WTC11 (cell line): ENCODE results near the gene AGR2. TPM values are rescaled to one million over a fixed set of nuclear protein-coding genes. Genes with fewer than 3 reads are reported as not detected.

Experiments
- ATAC-seq: fragments of 200-7000 bp; cut with Tn5 transposase; 2 replicates; pipeline ENCODE4 v1.10.0; 2021; ENCODE audit warnings: mild to moderate bottlenecking, moderate library complexity
- CTCF ChIA-PET: fragments of 300-600 bp; sonication (Branson Sonifier 250); formaldehyde crosslinking; loops from one replicate; lab custom pipeline; 2021; ENCODE audit warnings: antibody characterized with exemption; lab: Charles Lee
- POLR2A ChIA-PET: fragments of 350-600 bp; sonication (Branson Sonifier 250); formaldehyde crosslinking; loops from one replicate; lab custom pipeline; 2021; ENCODE audit warnings: antibody characterized with exemption; lab: Charles Lee
- DNase-seq: peaks from one replicate; pipeline ENCODE4 v3.0.0; 2021; ENCODE audit warnings: low spot score
- H3K27ac Mint-ChIP-seq: 2 replicates; pipeline ENCODE4 v1.8.0; 2021; ENCODE audit warnings: mixed read lengths
- H3K27me3 Mint-ChIP-seq: 2 replicates; pipeline ENCODE4 v1.8.0; 2021; ENCODE audit warnings: low read depth, mild to moderate bottlenecking, moderate library complexity, mixed read lengths
- H3K36me3 Mint-ChIP-seq: 2 replicates; pipeline ENCODE4 v1.8.0; 2021; ENCODE audit warnings: mixed read lengths
- H3K4me1 Mint-ChIP-seq: 2 replicates; pipeline ENCODE4 v1.8.0; 2022; ENCODE audit warnings: mixed read lengths
- H3K4me3 Mint-ChIP-seq: 2 replicates; pipeline ENCODE4 v1.8.0; 2021; ENCODE audit warnings: mild to moderate bottlenecking, moderate library complexity, mixed read lengths
- H3K9me3 Mint-ChIP-seq: 2 replicates; pipeline ENCODE4 v1.8.0; 2021; ENCODE audit warnings: mixed read lengths
- AR ChIP-seq: fragments of 250-450 bp; sonication (Bioruptor Pico); IDR thresholded peaks from 2 replicates; pipeline ENCODE4 v1.9.0; 2021; ENCODE audit warnings: mild to moderate bottlenecking
- ARID4B ChIP-seq: sonication (generic); formaldehyde crosslinking; IDR thresholded peaks from 2 replicates; pipeline ENCODE4 v1.8.0; 2023; ENCODE audit warnings: missing genetic modification reagents, mild to moderate bottlenecking, borderline replicate concordance
- ATF2 ChIP-seq: sonication (generic); formaldehyde crosslinking; IDR thresholded peaks from 2 replicates; pipeline ENCODE4 v1.8.1; 2022; ENCODE audit warnings: low read depth, missing genetic modification reagents, borderline replicate concordance
- ATF3 ChIP-seq: sonication (generic); formaldehyde crosslinking; conservative IDR thresholded peaks from 2 replicates; pipeline ENCODE4 v1.8.1; 2022; ENCODE audit warnings: mild to moderate bottlenecking, missing genetic modification reagents
- CTCF ChIP-seq: fragments of 200-600 bp; IDR thresholded peaks from 2 replicates; pipeline ENCODE4 v1.8.0; 2022; ENCODE audit warnings: antibody characterized with exemption
- E2F4 ChIP-seq: sonication (generic); formaldehyde crosslinking; IDR thresholded peaks from 2 replicates; pipeline ENCODE4 v1.8.1; 2022; ENCODE audit warnings: low read depth, mild to moderate bottlenecking, moderate library complexity, missing genetic modification reagents, borderline replicate concordance
- ELF4 ChIP-seq: sonication (generic); formaldehyde crosslinking; IDR thresholded peaks from 2 replicates; pipeline ENCODE4 v1.8.1; 2022; ENCODE audit warnings: low read depth, mild to moderate bottlenecking, moderate library complexity, missing genetic modification reagents
- ETV6 ChIP-seq: sonication (generic); formaldehyde crosslinking; IDR thresholded peaks from 2 replicates; pipeline ENCODE4 v1.8.1; 2022; ENCODE audit warnings: mild to moderate bottlenecking, missing genetic modification reagents
- HMGA2 ChIP-seq: fragments of 250-450 bp; sonication (Bioruptor Pico); IDR thresholded peaks from 2 replicates; pipeline ENCODE4 v1.4.0; 2021; ENCODE audit warnings: mild to moderate bottlenecking, moderate library complexity
- IRF2 ChIP-seq: sonication (generic); formaldehyde crosslinking; IDR thresholded peaks from 2 replicates; pipeline ENCODE4 v1.8.0; 2022; ENCODE audit warnings: low read depth, missing genetic modification reagents, borderline replicate concordance
- MLX ChIP-seq: sonication (generic); formaldehyde crosslinking; IDR thresholded peaks from 2 replicates; pipeline ENCODE4 v1.8.1; 2023; ENCODE audit warnings: mild to moderate bottlenecking, missing genetic modification reagents, moderate library complexity
- NFE2L1 ChIP-seq: sonication (generic); formaldehyde crosslinking; IDR thresholded peaks from 2 replicates; pipeline ENCODE4 v1.8.1; 2023; ENCODE audit warnings: missing genetic modification reagents
- NR2C2 ChIP-seq: sonication (generic); formaldehyde crosslinking; IDR thresholded peaks from 2 replicates; pipeline ENCODE4 v1.8.0; 2022; ENCODE audit warnings: mild to moderate bottlenecking, missing genetic modification reagents
- NR3C1 ChIP-seq: sonication (generic); formaldehyde crosslinking; conservative IDR thresholded peaks from 2 replicates; pipeline ENCODE4 v1.8.1; 2023; ENCODE audit warnings: low read depth, mild to moderate bottlenecking, missing genetic modification reagents
- SOX15 ChIP-seq: fragments of 250-450 bp; sonication (Bioruptor Pico); IDR thresholded peaks from 2 replicates; pipeline ENCODE4 v1.9.0; 2021; ENCODE audit warnings: mild to moderate bottlenecking
- USF1 ChIP-seq: sonication (generic); formaldehyde crosslinking; IDR thresholded peaks from 2 replicates; pipeline ENCODE4 v1.8.0; 2022; ENCODE audit warnings: mild to moderate bottlenecking, missing genetic modification reagents
- USF2 ChIP-seq: sonication (generic); formaldehyde crosslinking; IDR thresholded peaks from 2 replicates; pipeline ENCODE4 v1.8.1; 2023; ENCODE audit warnings: mild to moderate bottlenecking, missing genetic modification reagents, moderate library complexity
- ZNF396 ChIP-seq: fragments of 250-450 bp; sonication (Bioruptor Pico); IDR thresholded peaks from 2 replicates; pipeline ENCODE4 v1.8.0; 2021; ENCODE audit warnings: mild to moderate bottlenecking, moderate library complexity, borderline replicate concordance
- ZNF416 ChIP-seq: fragments of 250-450 bp; sonication (Bioruptor Pico); IDR thresholded peaks from 2 replicates; pipeline ENCODE4 v1.9.0; 2021; ENCODE audit warnings: mild to moderate bottlenecking, inconsistent platforms
- ZSCAN18 ChIP-seq: fragments of 250-450 bp; sonication (Bioruptor Pico); IDR thresholded peaks from 2 replicates; pipeline ENCODE4 v2.1.2; 2022; ENCODE audit warnings: mild to moderate bottlenecking, moderate library complexity
- total RNA-seq: library from RNA; stranded (reverse); gene quantifications from 3 replicates; pipeline ENCODE4 v1.2.3, GENCODE V29; 2021

Gene AGR2
- total RNA-seq, 1 experiment from 2014 or later: 1.6 TPM

- TF ChIP-seq SOX15 (no peak), USF1 (CRISPR knock-in tag) (no peak), NR2C2 (CRISPR knock-in tag) (no peak), ZNF396 (no peak), IRF2 (no peak), HMGA2 (CRISPR knock-in tag) (no peak)
These were observed 12.0 kb upstream of the AGR2 start (continued) for GRCh38 chr7:16816824-16817223.

GRCh38 chr7:16815001-16815400 lies 10.2 kb upstream of the AGR2 start:
- no peaks in the 10 kb centered on the region for H3K4me1 Mint-ChIP-seq
- DNase-seq (no peak), ATAC-seq (no peak)
- 0 out of 2 replicates have a peak, but pooled peaks cover 4% of the 10 kb centered on the region for H3K36me3 Mint-ChIP-seq
- ChIA-PET CTCF (no interaction called here), POLR2A (no interaction called here)
- H3K27ac Mint-ChIP-seq: no peak overlapping the region
- H3K4me3 Mint-ChIP-seq: no peak overlapping the region
- H3K27me3 Mint-ChIP-seq: no peaks in the 10 kb centered on the region
- H3K9me3 Mint-ChIP-seq: peaks cover 11% of the 10 kb centered on the region
- TF ChIP-seq ZSCAN18 (CRISPR knock-in tag): no peak
- TF ChIP-seq CTCF: no peak
- no peak for TF ChIP-seq E2F4 (CRISPR knock-in tag)
- TF ChIP-seq ETV6 (CRISPR knock-in tag): no peak
- TF ChIP-seq SOX15: no peak
- TF ChIP-seq ZNF416 (CRISPR knock-in tag): no peak
- no peak for TF ChIP-seq ARID4B (CRISPR knock-in tag)
- no peak for TF ChIP-seq USF2
- no peak for TF ChIP-seq AR
- no peak for TF ChIP-seq ATF3 (CRISPR knock-in tag)
- TF ChIP-seq ELF4 (CRISPR knock-in tag): no peak
- TF ChIP-seq NR3C1: no peak
- no peak for TF ChIP-seq NFE2L1 (CRISPR knock-in tag)
- TF ChIP-seq MLX (CRISPR knock-in tag): no peak
- no peak for TF ChIP-seq ATF2 (CRISPR knock-in tag)
